ENCODE data around the gene PTPRC.

PTPRC gene

DNA sequence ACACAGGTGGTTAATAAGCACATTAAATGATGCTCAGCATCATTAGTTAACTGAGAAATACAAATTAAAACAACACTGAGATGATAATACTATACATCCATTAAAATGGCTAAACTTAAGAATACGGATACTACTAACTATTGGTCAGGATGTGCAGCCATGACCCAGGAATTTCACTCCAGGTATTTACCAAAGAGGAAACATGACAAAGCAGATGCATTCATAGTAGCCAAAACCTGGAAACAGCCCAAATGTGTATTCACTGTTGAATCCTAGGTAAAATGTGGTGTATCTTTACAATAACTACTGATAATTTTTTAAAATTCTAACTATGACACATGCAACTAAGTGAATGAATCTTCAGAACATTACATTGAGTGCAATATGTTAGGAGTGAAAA lies 73.0 kb downstream of the PTPRC start:
- DNase-seq: no peak

DNA sequence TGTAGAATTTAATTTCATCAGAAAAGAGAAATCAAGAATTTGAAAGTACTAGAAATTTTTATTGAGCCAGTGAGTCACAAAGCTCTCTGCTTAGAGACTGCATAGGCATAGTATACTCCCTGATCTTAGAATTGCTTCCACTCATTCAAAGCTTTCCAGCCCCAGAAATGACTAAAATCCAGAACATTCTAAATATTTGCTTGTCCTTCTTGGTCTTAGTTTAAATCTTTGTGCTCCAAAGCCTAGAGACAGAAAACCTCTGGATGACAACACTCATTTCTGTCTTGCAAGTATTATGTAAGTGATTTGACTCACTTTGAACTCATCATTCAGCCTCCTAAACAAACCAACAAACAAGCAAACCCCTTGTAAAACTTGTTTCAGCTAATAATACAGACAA lies 74.2 kb downstream of the PTPRC start:
- no peak for DNase-seq

- no peak for DNase-seq
Measured at GRCh38 chr1:198714271-198714670, 75.4 kb downstream of the PTPRC start.

GRCh38 chr1:198716051-198716450 lies 77.2 kb downstream of the PTPRC start:
- no peak for DNase-seq

DNA sequence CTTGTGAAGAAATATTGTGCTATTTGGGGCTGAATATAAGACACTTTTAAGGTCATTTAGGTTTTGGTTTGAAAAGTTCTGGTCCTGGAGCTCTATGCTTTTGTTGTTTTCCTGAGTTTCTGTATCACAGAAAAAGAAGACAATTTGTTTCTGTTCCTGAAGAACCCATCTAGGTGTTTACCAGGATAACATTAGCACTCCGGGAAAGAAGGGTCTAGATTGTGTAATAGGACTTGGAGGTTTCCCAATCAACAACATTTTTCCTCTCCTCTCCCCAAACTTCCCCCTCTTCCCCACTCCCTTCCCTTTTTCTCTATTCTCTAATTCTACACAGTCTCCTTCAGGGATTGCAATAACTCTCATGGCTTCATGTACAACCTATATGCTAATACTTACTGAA lies 78.7 kb downstream of the PTPRC start:
- no peak for DNase-seq

DNA sequence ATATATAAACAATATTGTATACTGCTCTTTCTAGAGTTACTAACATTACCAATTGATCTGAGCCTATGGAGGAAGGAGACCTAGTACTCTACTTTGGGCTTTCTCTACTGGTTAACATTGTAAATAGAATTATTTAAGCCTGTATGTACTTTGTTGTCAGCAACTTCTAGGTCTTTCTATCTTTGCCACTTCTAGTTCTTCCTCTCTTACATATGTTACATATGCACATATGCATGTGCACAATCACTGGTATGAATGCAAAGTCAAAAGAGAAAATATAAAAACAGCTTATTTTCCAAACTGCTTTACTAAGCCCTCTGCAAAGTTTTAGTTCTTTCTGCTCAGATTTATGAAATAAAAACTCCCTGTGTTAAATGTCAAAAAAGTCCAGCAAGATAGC lies 84.3 kb downstream of the PTPRC start:
- no peak for DNase-seq

- no peak for DNase-seq
Measured at GRCh38 chr1:198725090-198725489, 86.2 kb downstream of the PTPRC start.

- DNase-seq: no peak
Measured at GRCh38 chr1:198726455-198726854, 87.6 kb downstream of the PTPRC start.

DNA sequence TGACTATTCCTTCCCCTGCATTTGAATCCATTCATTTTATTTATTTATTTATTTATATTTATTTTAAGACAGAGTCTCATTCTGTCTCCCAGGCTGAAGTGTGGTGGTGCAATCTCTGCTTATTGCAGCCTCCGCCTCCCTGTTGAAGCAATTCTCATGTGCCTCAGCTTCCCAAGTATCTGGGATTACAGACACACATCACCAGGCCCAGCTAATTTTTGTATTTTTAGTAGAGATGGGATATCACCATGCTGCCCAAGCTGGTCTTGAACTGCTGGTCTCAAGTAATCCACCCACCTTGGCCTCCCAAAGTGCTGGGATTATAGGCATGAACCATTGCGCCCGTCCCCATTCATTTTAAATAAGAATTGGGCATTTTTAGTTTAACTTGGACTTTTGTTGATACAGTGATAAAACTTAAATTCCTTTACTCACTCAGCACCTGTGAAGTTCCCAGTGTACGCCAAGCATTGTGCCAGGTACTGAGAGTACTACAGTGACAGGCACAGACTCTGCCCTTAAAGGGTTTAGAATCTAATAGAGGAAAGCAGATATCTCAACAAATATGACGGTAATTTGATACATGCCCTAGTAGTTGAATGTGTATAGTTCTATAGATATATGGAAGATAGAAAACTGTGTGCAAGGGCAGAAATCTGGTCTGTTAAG lies 90.5 kb downstream of the PTPRC start:
- no peak for DNase-seq

GRCh38 chr1:198730952-198731351 lies 92.1 kb downstream of the PTPRC start:
- DNase-seq: no peak

- no peak for DNase-seq
Measured at GRCh38 chr1:198734323-198735008, 95.6 kb downstream of the PTPRC start.

GRCh38 chr1:198741744-198742143 lies 102.9 kb downstream of the PTPRC start:
- DNase-seq: no peak

DNA sequence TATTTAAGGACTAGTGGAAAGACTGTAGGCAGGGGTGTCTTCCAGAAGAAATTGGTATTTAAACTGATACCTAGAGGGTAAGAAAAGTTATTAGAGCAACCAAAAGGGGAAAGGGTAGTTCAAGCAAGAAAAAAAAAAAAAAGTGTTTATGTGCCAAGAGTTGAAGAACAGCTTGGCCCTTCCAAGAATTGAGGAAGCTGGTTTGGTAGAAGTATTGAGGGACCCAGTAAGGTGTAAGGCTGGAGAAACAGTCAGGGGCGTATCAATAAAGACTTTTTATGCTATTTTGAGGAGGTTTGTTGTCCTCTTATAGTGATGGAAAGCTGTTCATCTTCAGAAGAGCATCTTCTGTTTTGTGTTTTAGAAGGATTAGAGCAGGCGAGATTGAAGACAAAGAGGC lies 108.3 kb downstream of the PTPRC start:
- no peak for DNase-seq

DNA sequence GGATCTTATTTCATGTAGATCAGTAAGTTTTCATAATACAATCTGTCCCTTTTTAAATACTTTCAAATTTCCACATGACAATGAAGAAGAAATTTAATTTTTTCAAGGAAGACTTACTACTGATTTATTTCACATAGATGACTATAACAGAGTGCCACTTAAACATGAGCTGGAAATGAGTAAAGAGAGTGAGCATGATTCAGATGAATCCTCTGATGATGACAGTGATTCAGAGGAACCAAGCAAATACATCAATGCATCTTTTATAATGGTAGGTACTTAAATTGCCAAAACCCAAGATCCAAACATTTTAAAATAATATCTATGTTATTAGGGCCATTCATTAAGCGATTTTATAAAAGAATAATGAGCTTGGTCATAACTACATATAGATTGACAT lies 110.4 kb downstream of the PTPRC start:
- DNase-seq: no peak

- no peak for DNase-seq
Measured at GRCh38 chr1:198750081-198750480, 111.2 kb downstream of the PTPRC start.

GRCh38 chr1:198751741-198752140 lies 112.9 kb downstream of the PTPRC start:
- DNase-seq: no peak

GRCh38 chr1:198754670-198755069 lies 115.8 kb downstream of the PTPRC start:
- DNase-seq: no peak

DNA sequence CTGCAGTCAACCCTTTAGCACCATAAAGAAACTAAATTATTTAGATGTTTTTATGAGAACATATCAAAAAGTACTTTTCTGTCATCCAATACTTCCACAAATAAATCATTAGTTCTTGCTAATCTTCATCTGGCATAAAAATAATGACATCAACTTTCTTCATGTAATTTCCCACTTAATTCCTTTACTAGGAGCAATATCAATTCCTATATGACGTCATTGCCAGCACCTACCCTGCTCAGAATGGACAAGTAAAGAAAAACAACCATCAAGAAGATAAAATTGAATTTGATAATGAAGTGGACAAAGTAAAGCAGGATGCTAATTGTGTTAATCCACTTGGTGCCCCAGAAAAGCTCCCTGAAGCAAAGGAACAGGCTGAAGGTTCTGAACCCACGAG lies 116.9 kb downstream of the PTPRC start:
- no peak for DNase-seq

GRCh38 chr1:198756470-198756869 lies 117.6 kb downstream of the PTPRC start:
- no peak for DNase-seq

GRCh38 chr1:198761859-198762616 lies 123.2 kb downstream of the PTPRC start:
- no peak for DNase-seq

DNA sequence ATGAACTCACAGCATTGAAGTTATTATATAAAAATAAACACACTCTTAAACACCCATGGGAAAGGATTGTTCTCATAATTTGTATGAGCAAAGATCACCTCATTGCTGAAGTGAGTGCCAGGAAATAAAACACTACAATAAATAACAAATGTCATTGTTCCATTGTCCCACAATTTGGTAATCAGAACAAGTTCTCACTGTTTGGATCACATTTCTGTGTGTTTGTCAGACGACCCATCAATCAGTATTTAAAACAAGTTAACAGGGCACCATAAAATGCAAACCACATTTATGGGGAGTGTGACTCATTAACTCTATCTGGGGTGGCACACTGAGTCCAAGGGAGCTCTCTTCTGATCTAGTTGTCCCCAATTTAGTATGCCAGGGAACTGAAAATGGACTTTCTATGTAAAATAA lies 124.5 kb downstream of the PTPRC start:
- DNase-seq: no peak

DNA sequence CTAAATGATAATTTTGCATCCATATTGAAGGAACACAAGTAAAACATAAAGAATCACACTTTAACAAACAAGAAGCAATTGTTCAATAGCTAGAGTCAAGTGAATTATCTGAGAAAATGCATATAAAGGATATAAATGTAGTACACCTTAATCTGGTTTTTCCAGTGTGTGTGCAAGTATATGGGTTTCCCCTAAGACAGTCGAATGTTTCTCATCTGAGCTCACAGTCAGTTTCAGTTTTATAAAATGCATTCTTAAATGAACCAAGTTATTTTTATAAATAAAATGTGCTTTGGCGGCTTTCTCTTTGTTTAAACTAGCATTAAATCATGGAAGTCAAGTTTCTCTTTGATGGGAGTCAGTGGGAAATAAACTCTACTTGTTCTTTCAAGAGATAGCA lies 125.9 kb downstream of the PTPRC start:
- DNase-seq: no peak

- DNase-seq: no peak
Measured at GRCh38 chr1:198765416-198765815, 126.6 kb downstream of the PTPRC start.

DNA sequence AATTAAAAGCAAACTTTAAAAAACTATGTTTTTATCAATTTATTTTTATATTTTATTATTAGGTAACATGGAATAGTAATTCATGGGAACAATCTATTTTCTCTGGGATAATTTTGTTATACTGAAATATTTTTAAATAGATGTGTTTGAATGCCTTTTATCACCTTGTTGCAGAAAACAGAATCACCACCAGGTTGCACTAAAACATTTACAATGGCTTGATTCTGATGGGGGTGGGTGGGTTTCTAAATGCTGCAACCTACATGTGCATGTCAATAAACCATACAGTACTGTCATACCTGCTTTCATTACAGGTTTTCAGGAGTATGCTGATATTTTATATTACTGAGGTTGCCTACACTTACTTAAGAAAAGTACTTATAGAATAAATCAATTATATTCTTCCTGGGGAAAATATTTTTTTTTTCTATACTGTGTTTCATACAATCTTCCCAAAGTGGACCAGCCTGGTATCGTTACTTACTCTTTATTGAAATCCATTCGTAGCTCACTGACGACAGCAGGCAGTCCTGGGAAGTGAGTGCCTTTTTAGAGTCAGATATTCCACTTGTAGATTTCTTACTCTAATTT lies 132.8 kb downstream of the PTPRC start:
- DNase-seq: peak; percentile 5
